ENCODE results near the gene PPP1R14B.

Gene PPP1R14B

DNA sequence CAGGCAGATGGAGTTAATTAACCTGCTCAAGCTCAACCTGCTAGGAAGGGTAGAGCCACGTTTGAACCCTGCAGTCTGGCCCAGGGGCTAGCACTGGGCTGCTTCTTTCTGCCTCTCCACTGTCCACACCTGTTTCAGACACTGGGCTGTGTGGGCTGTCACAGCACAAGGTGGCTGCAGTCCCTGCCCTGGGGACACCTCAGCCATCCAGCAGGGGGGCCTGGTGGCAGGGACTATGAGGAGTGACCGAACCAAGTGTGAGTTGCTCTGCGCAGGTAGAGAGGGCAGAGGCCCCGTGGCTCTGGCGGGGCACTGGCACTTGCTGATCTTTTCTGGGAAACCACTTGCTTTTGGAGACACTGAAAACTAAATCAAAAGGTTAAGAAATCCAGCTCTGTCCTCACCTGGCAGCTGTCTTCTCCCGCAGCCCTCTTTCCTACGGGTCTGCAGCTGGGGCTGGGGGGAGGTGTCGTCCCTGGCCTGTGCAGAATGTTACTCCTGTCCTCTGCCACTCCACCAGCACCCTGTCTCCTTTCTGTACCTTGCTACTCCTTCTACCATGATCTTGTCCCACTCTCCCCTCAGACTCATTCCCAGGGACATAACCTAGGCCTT, 31.9 kb upstream of the PPP1R14B start:
- FAIRE-seq (no peak), DNase-seq (ENCODE audit: insufficient read length, low spot score) (no peak)
- TF ChIP-seq, protein P1, sequence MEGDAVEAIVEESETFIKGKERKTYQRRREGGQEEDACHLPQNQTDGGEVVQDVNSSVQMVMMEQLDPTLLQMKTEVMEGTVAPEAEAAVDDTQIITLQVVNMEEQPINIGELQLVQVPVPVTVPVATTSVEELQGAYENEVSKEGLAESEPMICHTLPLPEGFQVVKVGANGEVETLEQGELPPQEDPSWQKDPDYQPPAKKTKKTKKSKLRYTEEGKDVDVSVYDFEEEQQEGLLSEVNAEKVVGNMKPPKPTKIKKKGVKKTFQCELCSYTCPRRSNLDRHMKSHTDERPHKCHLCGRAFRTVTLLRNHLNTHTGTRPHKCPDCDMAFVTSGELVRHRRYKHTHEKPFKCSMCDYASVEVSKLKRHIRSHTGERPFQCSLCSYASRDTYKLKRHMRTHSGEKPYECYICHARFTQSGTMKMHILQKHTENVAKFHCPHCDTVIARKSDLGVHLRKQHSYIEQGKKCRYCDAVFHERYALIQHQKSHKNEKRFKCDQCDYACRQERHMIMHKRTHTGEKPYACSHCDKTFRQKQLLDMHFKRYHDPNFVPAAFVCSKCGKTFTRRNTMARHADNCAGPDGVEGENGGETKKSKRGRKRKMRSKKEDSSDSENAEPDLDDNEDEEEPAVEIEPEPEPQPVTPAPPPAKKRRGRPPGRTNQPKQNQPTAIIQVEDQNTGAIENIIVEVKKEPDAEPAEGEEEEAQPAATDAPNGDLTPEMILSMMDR (IDR thresholded peaks at IDR 0.05; ENCODE audit: insufficient read depth, missing control alignments), result no peak

DNA sequence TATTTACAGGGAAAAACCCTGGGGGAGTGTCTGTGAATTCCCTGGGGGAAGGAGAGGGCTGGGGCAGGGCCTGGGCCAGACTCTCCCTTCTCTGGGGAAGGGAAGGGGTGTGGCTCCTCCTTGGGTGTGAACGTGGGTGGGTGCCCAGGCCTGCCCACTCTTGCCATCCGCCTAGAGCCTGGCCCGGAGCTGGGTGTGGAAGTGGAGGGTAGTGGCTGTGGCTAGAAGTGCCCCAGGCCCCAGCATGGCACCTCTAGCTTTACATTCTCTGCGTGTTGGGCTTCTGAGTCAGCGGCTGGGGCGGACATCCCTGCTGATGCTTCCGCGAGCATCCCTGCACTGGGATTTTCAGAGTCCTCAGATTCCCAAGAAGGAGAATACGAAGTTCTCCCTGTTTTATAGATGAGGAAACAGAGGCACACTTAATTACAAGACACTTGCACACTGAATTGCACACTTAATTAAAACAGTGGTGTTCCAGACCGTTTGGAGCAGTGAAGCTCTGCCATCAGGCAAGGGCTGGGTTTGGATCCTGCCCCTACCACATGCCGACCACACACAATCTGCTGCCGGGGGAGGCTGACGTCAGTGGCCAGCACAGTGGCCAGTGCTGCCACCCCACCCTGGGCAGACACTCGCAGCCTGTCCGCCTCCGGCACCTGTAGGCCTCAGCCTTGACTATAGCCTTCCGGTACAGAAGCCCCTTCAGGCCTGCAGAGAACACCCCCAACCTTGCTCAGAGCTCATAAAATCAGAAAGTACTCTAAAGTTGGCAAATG, 30.1 kb upstream of the PPP1R14B start:
- TF ChIP-seq, protein P1 (IDR thresholded peaks at IDR 0.05; ENCODE audit: insufficient read depth, missing control alignments), result no peak
- no peak for DNase-seq (ENCODE audit: insufficient read length, low spot score)
- no peak for FAIRE-seq

DNA sequence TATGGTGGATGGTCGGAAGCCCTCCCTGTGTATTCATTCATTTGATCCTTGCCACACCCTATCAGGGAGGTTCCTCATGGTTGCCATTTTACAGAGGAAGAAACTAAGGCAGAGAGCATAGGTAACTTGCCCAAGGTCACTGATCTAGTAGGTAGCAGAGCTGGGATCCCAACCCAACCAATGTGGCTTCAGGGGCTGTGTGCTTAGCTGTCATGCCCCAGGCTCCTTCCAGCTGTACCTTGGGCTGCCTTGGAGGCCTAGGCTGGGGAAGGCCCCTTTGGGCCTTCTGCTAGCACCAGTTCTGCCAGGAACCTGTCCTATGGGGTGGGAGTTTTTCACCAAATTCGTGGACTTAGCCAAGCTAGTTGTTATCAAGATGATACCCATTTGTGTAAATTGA, 29.1 kb upstream of the PPP1R14B start:
- FAIRE-seq (no peak), DNase-seq (ENCODE audit: insufficient read length, low spot score) (no peak)
- TF ChIP-seq, protein P1 (IDR thresholded peaks at IDR 0.05; ENCODE audit: insufficient read depth, missing control alignments), result no peak

DNA sequence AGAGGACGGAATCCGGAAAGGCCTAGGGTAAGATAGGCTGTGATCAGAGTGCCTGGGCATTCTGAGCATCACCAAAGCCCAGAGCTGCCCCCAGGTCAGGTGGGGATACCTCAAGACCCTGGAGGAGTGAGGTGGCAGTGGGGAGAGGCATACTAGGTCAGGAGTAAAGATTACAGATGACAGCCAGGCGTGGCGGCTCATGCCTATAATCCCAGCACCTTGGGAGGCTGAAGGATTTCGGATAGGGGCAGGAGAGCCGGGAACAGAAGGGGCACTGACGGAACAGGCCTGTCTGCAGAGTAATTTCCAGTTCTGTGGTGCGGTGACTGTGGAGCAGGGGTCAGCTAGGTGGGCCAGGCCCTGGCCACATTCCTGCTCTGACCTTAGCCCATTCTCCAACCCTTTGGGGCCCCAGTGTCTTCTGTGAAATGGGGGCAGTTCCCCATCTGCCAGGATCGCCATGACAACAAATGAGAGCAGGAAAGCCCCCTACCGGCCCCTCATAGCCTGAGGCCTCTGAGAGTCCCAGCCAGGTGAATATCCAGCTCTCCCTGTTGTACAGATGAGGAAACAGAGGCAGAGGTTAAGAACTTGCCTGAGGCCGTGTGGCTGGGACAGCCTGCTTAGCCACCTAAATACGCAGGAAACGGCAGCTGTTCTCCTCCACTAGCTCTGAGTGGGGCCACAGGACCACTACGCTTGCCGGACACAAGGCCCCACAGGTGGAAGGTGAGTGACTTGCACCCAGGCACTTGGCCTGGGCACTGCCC, 28.5 kb upstream of the PPP1R14B start:
- TF ChIP-seq, protein P1 (IDR thresholded peaks at IDR 0.05; ENCODE audit: insufficient read depth, missing control alignments), result no peak
- FAIRE-seq, result no peak
- no peak for DNase-seq (ENCODE audit: insufficient read length, low spot score)

DNA sequence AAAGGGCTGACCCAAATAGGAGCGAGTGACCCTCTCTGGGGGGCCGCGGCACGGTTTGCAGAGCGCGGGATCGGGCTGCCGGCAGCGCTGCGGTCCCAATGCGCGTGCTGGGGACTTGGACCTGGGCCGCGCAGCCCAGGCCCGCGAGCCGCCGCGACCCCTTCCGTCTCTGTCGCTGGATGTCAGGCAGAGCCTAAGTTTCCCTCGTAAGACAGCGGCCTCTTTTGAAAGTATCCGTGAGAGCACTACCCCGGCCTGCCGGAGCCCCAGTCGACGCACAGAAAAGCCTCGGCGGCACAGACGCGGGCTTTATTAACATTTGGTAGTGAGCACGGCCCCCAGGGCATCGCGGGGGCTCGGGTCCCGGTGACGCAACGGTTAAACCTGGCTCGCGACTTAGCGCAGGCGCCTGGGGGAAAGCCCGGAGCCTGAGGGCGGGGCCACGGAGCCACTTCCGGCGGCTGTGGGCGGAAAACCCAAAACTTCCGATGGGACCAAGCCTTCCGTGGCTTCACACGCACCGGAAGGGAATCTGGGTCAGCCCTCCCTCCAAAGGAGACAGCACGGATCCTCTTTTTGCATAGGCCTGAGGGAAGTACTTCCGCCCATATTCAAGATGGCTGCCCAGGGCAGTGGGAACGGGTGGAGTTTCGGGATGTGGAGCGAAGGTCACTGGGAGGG, 22.9 kb upstream of the PPP1R14B start:
- no peak for FAIRE-seq
- TF ChIP-seq, protein P1 (IDR thresholded peaks at IDR 0.05; ENCODE audit: insufficient read depth, missing control alignments), result no peak
- DNase-seq (ENCODE audit: insufficient read length, low spot score), result no peak

DNA sequence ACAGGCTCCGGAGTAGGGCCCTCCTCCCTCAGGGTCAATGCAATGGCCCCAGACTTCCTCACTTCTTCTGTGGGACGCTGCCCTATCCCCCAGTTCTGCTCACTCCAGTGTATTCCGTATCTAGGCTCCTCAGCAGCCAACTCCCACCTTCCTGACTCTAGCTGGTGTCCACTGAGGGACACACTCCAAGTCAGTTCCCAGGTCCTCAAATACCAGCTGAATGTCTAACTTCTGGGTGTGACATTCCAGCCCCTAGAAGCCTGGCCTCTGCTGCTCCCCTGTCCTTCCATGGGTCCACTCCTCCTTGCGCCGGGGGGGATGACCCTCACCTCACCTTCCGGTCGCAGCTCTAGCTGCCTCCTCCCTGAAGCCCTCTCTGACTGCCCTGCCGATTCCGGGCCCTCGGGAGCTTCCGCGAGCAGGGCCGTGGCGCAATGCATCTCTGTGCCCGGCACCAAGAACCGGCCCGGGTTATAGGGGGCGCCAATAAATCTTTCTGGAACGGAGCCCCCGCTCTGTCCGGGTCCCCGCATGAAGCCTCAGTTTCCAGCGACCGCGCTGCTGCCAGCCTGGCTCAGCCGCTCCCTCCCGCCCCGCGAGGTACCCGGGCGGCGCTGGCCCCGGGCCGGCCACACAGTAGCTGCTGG, 22.3 kb upstream of the PPP1R14B start:
- TF ChIP-seq, protein P1 (IDR thresholded peaks at IDR 0.05; ENCODE audit: insufficient read depth, missing control alignments), result no peak
- FAIRE-seq (no peak), DNase-seq (ENCODE audit: insufficient read length, low spot score) (no peak)

Measured in D721Med (cell line).